GM19099 (cell line): ENCODE results near the gene CNTFR.

Experiments used
- POLR2A ChIP-seq: IDR thresholded peaks from 3 replicates; pipeline ENCODE4 v1.6.1; 2011; ENCODE audit warnings: low read depth; ENCODE audit not compliant: insufficient read length; ENCODE audit errors: extremely low read depth

The CNTFR gene

GRCh38 chr9:34520505-34521385 is 68.8 kb downstream of the CNTFR start:
- no peak for TF ChIP-seq POLR2A

DNA sequence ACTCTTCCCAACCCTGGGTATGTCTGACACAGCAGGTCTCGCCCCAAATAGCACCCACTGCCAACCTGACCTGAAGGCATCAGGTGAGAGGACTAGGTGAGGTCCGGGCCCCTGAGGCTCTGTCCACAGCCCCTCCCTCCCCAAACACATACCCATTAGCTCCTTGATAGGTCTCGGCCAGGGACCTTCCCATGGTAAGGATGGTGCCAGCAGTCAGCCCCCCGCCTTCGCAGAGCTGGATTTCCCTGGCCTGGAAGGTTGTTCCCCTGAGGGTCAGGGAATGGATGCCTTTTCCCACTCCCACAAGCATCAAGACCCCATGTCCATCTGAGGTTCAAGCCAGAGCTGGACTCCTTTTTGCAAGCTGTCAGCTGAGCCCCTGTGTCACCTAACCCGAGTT is 69.4 kb downstream of the CNTFR start:
- no peak for TF ChIP-seq POLR2A

DNA sequence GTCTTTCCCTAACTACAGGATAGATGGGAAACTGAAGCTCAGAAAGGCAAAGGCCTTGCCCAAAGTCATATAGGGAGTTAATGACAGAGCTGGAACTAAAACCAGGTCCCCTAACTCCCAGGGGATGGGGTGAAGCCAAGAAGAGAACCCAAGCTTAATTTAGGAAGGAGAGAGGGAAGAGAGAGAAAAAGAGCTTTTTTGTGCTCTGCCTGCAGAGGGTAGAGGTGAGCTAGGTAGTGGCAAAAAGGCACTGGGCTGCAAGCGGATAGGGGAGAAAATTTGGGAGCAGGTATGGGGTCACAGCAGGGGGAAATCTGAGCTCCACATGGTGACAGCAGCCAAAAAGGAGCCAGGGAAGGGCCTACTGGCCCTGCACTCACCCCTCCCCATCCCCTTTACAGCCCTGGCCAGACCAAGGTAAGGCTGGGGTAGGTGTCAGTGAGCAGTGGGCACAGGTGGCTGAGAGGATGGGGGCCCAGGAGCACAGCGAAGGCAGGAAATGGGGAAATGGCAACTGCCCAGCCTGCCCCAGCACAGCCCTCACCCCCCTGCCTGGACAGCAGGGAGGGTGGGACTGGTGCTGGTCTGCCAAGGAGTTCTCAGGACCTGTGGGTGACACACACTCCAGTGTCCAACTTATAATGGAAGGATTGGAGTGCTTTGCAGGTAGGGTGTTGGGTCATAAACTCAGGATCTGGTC is 70.1 kb downstream of the CNTFR start:
- TF ChIP-seq POLR2A: no peak

DNA sequence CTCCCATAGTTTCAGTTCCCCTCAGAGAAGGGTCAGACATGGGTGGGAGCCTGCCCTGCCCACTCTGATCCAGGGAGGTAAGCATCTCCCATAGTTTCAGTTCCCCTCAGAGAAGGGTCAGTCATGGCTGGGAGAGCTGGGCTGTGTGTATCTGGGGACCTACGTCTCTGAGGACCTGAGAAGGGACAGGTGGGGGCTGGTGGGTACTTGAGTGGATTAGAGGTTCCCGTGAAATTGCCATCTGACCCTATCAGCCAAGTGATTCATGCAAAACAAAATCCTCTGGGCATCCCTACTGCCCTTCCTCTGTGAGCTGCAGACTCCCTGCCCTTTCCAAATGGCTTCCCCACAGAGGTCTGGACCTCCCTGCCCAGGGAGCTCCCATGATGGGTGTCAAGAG is 70.6 kb downstream of the CNTFR start:
- no peak for TF ChIP-seq POLR2A

- no peak for TF ChIP-seq POLR2A
Observed at GRCh38 chr9:34518110-34518616, 71.4 kb downstream of the CNTFR start.

GRCh38 chr9:34517185-34517584 is 72.3 kb downstream of the CNTFR start:
- TF ChIP-seq POLR2A: no peak

DNA sequence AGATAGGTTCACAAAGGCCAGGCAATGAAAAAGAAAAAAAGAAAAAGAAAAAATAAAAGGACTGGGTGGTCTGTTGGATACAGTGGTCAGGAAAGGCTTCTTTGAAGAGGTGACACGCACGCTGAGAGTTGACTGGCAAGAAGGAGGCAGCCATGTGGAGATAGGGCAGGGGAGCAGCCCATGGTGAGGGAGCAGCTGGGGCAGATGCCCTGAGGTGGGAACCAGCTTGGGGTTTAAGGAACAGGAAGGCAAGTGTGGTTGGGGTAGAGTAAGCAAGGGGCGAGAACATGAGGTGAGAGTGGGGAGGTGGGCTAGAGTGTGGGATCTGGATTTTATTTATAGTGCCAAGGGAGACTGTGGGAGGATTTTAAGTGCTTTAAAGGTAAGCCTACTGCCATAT is 73.6 kb downstream of the CNTFR start:
- no peak for TF ChIP-seq POLR2A

DNA sequence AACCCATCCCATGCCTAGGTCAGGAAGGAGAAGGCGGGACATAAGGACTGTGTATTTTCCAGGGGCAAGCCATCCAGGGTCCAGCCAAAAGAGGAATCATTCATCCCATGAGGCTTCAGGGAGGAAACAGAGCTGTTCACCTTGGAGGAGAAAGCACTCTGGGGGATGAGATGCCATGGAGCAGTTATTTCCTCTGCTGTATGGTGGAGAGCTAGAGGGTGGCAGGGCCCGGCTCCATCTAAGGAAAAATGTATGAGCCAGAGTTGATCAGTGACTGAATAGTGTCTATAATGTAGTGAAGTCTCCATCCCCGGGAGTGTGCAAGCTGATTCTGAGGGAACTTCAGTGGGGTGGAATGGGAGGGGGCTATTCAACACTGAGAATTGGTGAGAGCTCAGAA is 74.7 kb downstream of the CNTFR start:
- no peak for TF ChIP-seq POLR2A

DNA sequence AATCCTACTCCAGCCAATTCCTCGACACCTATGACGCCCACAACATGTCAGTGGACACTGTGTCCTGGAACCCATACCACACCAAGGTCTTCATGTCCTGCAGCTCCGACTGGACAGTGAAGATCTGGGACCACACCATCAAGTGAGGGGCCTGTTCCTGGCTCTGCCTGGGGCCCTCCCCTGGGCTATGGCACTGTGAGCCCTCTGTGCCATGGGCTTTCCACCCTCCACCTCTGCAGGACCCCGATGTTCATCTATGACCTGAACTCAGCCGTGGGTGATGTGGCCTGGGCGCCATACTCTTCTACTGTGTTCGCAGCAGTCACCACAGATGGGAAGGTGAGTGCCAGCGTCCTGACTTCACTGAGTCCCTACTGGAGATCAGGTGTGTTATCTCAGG is 75.1 kb downstream of the CNTFR start:
- TF ChIP-seq POLR2A: no peak

GRCh38 chr9:34513567-34514214 is 75.8 kb downstream of the CNTFR start:
- TF ChIP-seq POLR2A: no peak

- TF ChIP-seq POLR2A: no peak
Observed at GRCh38 chr9:34512131-34513078, 77.1 kb downstream of the CNTFR start.

- TF ChIP-seq POLR2A: no peak
Observed at GRCh38 chr9:34510497-34511468, 78.7 kb downstream of the CNTFR start.

DNA sequence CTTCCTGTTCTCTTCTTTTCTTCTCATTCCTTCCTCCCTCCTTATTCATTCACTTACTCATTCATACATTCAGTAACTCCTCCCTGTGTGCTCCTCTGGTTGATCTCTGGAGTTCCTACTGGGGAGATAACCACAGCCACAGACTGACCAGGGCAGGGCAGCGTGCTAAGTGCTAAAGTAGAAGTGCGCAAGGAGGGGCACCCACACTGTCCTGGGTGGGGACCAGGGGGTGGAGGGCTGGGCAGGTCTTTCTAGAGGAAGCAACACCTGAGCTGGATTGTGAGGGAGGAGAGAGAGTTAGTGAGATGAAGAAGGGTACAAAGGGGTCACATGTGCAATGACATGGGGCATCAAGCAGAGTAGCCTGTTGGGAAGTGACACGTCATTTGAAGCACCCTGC is 80.6 kb downstream of the CNTFR start:
- no peak for TF ChIP-seq POLR2A
